ENCODE measurements around the gene DAO. TPM values are rescaled to one million over a fixed set of nuclear protein-coding genes. Genes with fewer than 3 reads are reported as not detected.
A peak's percentile ranks its signal among the peaks of the same experiment; 100 is the strongest.

Gene DAO
- total and polyA plus RNA-seq, 12 donors, result not detected

DNA sequence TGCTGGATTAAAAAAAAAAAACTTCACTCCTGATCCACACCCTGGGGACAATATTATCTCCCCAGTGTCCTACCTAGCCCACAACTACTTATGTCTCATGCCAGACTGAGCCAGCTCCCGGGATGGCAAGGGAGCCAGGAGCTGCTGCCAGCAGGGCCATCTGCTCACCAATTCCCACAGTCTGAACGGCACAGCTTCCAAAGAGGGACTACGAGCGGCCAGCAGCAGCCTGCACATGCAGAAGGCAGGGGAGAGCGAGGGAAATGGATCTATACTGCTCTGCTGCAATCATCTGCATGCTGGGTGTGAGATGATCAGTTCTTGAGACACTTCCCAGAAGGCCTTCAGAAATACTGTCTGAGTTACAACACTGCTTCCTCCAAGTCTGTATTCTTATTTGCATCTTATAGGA, 33.6 kb upstream of the DAO start:
- peaks cover 0 to 28% of the 10 kb centered on the region in 2 donors for H3K36me3 ChIP-seq (replicated peaks in 1 of 2)

DNA sequence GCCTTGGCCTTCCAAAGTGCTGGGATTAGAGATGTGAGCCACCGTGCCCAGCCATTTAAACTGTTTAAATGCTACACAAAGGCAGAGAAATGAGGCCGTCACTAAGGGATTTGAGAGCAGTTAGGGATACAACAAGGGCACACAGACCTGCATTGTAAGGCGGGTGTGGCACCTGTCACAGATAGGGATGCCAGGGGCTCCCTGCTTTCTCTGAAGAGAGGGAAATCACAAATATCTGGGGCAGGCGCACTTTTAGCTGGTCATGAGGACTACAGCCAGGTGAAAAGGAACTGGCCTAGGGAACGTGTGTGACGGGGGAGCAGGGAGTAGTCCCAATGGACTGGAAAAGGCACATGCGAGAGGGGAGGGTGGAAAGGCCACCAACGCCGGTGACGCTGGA, 32.2 kb upstream of the DAO start:
- H3K27ac ChIP-seq, result no peak overlapping the region
- DNase-seq, result no peak
- intact Hi-C loops (cut with DNase I), result no loop called here

More for the DNA sequence above, 33.6 kb upstream of the DAO start:
- no peaks in the 10 kb centered on the region for H3K27me3 ChIP-seq
- intact Hi-C loops (cut with DNase I), result no loop called here
- WGBS, 4 donors, result 21 to 45% (median 41%) methylated on average over 1 to 5 of the region's 5 CpGs
- H3K9me3 ChIP-seq (replicated peaks in 1 of 3), result no peaks in the 10 kb centered on the region
- TF ChIP-seq POLR2A (IDR thresholded peaks at IDR 0.05), result no peak
- H3K4me3 ChIP-seq, result no peak overlapping the region
- DNase-seq, result peak in 5 of 7 donors; percentile 50 to 84 (median 53)
- peak overlapping the region in 2 of 5 donors; percentile 43 to 46 for H3K27ac ChIP-seq
- peaks cover 4 to 45% of the 10 kb centered on the region in 2 donors for H3K4me1 ChIP-seq (replicated peaks in 1 of 2)

DNA sequence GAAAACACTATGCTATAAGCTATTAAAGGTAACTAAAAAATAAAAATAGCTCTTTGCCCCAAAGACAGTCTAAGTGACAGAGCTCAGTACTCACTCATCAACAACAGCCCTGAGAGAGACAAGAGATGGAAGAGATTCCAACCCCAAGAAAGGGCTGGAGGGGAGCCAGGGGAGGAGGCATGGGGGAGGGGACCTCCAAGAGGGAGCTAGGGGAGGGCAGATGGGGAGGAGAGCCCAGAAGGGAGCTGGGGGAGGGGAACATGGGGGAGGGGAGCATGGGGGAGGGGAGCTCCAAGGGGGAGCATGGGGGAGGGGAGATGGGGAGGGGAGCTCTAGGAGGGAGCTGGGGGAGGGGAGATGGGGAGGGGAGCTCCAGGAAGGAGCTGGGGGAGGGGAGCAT, 30.2 kb upstream of the DAO start:
- peaks cover 13 to 57% of the 10 kb centered on the region in 2 donors for H3K4me1 ChIP-seq (replicated peaks in 1 of 2)
- no peaks in the 10 kb centered on the region for H3K9me3 ChIP-seq (replicated peaks in 1 of 3)
- no peaks in the 10 kb centered on the region for H3K27me3 ChIP-seq
- intact Hi-C loops (cut with DNase I), result no loop called here
- no peak overlapping the region for H3K4me3 ChIP-seq
- no peak overlapping the region for H3K27ac ChIP-seq
- DNase-seq, result no peak
- TF ChIP-seq, protein P1, sequence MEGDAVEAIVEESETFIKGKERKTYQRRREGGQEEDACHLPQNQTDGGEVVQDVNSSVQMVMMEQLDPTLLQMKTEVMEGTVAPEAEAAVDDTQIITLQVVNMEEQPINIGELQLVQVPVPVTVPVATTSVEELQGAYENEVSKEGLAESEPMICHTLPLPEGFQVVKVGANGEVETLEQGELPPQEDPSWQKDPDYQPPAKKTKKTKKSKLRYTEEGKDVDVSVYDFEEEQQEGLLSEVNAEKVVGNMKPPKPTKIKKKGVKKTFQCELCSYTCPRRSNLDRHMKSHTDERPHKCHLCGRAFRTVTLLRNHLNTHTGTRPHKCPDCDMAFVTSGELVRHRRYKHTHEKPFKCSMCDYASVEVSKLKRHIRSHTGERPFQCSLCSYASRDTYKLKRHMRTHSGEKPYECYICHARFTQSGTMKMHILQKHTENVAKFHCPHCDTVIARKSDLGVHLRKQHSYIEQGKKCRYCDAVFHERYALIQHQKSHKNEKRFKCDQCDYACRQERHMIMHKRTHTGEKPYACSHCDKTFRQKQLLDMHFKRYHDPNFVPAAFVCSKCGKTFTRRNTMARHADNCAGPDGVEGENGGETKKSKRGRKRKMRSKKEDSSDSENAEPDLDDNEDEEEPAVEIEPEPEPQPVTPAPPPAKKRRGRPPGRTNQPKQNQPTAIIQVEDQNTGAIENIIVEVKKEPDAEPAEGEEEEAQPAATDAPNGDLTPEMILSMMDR (IDR thresholded peaks at IDR 0.05), result no peak
- TF ChIP-seq POLR2A (IDR thresholded peaks at IDR 0.05), result no peak
- peaks cover 0 to 38% of the 10 kb centered on the region in 2 donors for H3K36me3 ChIP-seq (replicated peaks in 1 of 2)

More for the DNA sequence above, 32.2 kb upstream of the DAO start:
- TF ChIP-seq, protein P1 (IDR thresholded peaks at IDR 0.05), result no peak
- TF ChIP-seq POLR2A (IDR thresholded peaks at IDR 0.05), result no peak
- Histone ChIP-seq H3K27me3 (no peaks in the 10 kb centered on the region), H3K36me3 (replicated peaks in 1 of 2) (peaks cover 0 to 38% of the 10 kb centered on the region in 2 donors), H3K4me1 (replicated peaks in 1 of 2) (peaks cover 4 to 47% of the 10 kb centered on the region in 2 donors), H3K4me3 (no peak overlapping the region), H3K9me3 (replicated peaks in 1 of 3) (no peaks in the 10 kb centered on the region)
- 89 to 98% (median 96%) methylated on average over 10 of the region's 10 CpGs for WGBS, 4 donors

DNA sequence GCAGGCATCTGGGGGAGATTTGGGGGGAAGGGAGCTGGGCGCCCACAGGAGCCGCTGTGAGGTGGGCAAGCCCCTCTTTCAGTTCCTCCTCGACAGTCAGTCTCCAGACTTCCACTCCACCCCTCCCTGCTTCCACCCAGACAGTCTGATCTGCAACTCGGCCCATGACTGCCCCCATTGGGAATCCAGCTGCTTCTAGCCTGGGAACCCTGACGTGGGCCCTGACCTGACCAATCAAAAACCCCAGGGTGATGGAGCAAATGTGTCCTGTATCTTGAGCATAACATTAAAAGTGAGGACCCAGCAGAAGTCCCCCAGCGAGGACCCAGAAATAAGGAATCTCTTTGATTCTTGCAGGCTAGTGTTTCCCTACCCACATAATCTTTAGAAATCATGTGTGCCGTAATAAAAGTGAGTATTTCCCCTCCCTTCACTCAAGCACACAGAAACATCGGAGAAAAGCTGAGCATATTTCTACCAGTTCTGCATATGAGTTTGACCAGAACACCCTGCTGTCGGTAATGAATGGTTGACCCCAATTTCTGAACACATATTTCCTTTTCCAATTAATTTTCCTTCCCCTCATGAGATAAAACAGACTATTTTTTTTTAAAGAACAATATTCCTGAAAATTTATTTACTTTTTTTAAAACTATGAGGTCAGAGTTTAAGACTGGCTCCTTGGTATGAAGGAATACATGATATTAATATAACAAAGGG, 28.9 kb upstream of the DAO start:
- no peak overlapping the region for H3K4me3 ChIP-seq
- intact Hi-C loops (cut with DNase I), result no loop called here
- no peaks in the 10 kb centered on the region for H3K9me3 ChIP-seq (replicated peaks in 1 of 3)
- TF ChIP-seq POLR2A (IDR thresholded peaks at IDR 0.05), result no peak
- TF ChIP-seq, protein P1 (IDR thresholded peaks at IDR 0.05), result no peak
- peak in 4 of 7 donors; percentile 58 to 84 (median 60) for DNase-seq
- peak overlapping the region in 2 of 5 donors; percentile 59 to 91 for H3K27ac ChIP-seq
- WGBS, 4 donors, result 41 to 68% (median 57%) methylated on average over 8 to 9 of the region's 9 CpGs
- peaks cover 15 to 67% of the 10 kb centered on the region in 2 donors for H3K4me1 ChIP-seq (replicated peaks in 1 of 2)
- peaks cover 0 to 38% of the 10 kb centered on the region in 2 donors for H3K36me3 ChIP-seq (replicated peaks in 1 of 2)
- H3K27me3 ChIP-seq, result no peaks in the 10 kb centered on the region
